Loucy (cell line): ENCODE data around the gene ASPSCR1.
A peak's percentile ranks its signal among the peaks of the same experiment; 100 is the strongest.

Experiments
- H2AFZ ChIP-seq: fragments of 200-600 bp; sonication (generic); 2 replicates; pipeline ENCODE4 v1.6.0; 2016; ENCODE audit warnings: antibody characterized with exemption, mild to moderate bottlenecking, low read length, moderate library complexity
- H3F3A ChIP-seq: fragments of 200-600 bp; 2 replicates; pipeline ENCODE4 v1.6.0; 2016; ENCODE audit warnings: antibody characterized with exemption, low read depth, mild to moderate bottlenecking
- H3K27me3 ChIP-seq: fragments of 200-600 bp; sonication (generic); 2 replicates; pipeline ENCODE4 v1.6.1; 2014; ENCODE audit warnings: low read length, mild to moderate bottlenecking; ENCODE audit not compliant: insufficient read depth, poor library complexity, severe bottlenecking
- H3K36me3 ChIP-seq: fragments of 200-600 bp; sonication (generic); 2 replicates; pipeline ENCODE4 v1.6.1; 2016; ENCODE audit warnings: low read length; ENCODE audit not compliant: insufficient read depth
- H3K4me1 ChIP-seq: fragments of 200-600 bp; sonication (generic); 2 replicates; pipeline ENCODE4 v1.5.1; 2014; ENCODE audit warnings: low read length, mild to moderate bottlenecking; ENCODE audit not compliant: insufficient read depth, poor library complexity, severe bottlenecking
- H3K4me2 ChIP-seq: fragments of 200-600 bp; sonication (generic); 2 replicates; pipeline ENCODE4 v1.6.0; 2014; ENCODE audit warnings: antibody characterized with exemption, low read length, low read depth, mild to moderate bottlenecking; ENCODE audit not compliant: poor library complexity, severe bottlenecking
- H3K4me3 ChIP-seq: fragments of 200-600 bp; sonication (generic); 2 replicates; pipeline ENCODE4 v1.5.1; 2014; ENCODE audit warnings: low read length, mild to moderate bottlenecking, mixed read lengths; ENCODE audit not compliant: poor library complexity, severe bottlenecking
- H3K79me2 ChIP-seq: fragments of 200-600 bp; sonication (generic); 2 replicates; pipeline ENCODE4 v1.6.1; 2014; ENCODE audit warnings: low read length; ENCODE audit not compliant: insufficient read depth
- H3K9ac ChIP-seq: fragments of 200-600 bp; sonication (generic); 2 replicates; pipeline ENCODE4 v1.6.0; 2014; ENCODE audit warnings: mild to moderate bottlenecking, low read depth, low read length, moderate library complexity; ENCODE audit not compliant: poor library complexity, severe bottlenecking
- H3K9me2 ChIP-seq: fragments of 200-600 bp; sonication (generic); replicated peaks from 2 replicates; pipeline ENCODE4 v1.6.1; 2016; ENCODE audit warnings: low read depth, low read length, mixed read lengths
- H3K9me3 ChIP-seq: fragments of 200-600 bp; sonication (generic); 2 replicates; pipeline ENCODE4 v1.6.1; 2014; ENCODE audit warnings: mild to moderate bottlenecking, antibody characterized with exemption, low read length, low read depth; ENCODE audit not compliant: insufficient read depth
- H4K20me1 ChIP-seq: fragments of 200-600 bp; sonication (generic); 2 replicates; pipeline ENCODE4 v1.6.0; 2014; ENCODE audit warnings: antibody characterized with exemption, low read length, mild to moderate bottlenecking; ENCODE audit not compliant: insufficient read depth, poor library complexity, severe bottlenecking
- EZH2phosphoT487 ChIP-seq: fragments of 200-600 bp; IDR thresholded peaks from 2 replicates; pipeline ENCODE4 v1.6.1; 2018; ENCODE audit warnings: antibody characterized with exemption, mild to moderate bottlenecking, moderate library complexity, borderline replicate concordance
- TF ChIP-seq, protein P1 (sequence below): fragments of 200-600 bp; sonication (generic); conservative IDR thresholded peaks from 2 replicates; pipeline ENCODE4 v1.5.1; 2014; ENCODE audit warnings: mild to moderate bottlenecking, antibody characterized with exemption, low read length

The ASPSCR1 gene

DNA sequence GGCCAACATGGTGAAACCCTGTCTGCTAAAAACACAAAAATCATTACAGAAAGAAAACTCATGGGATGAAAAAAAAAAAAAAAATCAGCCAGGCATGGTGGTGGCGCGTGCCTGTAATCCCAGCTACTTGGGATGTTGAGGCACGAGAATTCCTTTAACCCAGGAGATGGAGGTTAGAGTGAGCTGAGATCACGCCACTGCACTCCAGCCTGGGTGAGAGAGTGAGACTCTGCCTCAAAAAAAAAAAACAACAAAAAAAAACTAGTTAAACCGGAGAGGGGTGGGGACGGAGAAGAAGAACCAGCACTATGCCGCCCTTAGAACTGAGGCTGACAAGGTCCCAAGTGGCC lies 9.1 kb upstream of the ASPSCR1 start:
- Histone ChIP-seq H3K4me1 (peaks cover 17% of the 10 kb centered on the region), H3K27me3 (no peaks in the 10 kb centered on the region), H2AFZ (peak overlapping the region; percentile 70), H3K4me3 (peak overlapping the region; percentile 45), H4K20me1 (no peaks in the 10 kb centered on the region), H3K9ac (peak overlapping the region; percentile 35), H3K9me2 (no peaks in the 10 kb centered on the region), H3K36me3 (no peaks in the 10 kb centered on the region), H3F3A (peaks cover 6% of the 10 kb centered on the region; the same call in 1 of the 2 replicates), H3K4me2 (peak overlapping the region; percentile 70), H3K79me2 (no peaks in the 10 kb centered on the region), H3K9me3 (no peaks in the 10 kb centered on the region)
- TF ChIP-seq, protein P1, sequence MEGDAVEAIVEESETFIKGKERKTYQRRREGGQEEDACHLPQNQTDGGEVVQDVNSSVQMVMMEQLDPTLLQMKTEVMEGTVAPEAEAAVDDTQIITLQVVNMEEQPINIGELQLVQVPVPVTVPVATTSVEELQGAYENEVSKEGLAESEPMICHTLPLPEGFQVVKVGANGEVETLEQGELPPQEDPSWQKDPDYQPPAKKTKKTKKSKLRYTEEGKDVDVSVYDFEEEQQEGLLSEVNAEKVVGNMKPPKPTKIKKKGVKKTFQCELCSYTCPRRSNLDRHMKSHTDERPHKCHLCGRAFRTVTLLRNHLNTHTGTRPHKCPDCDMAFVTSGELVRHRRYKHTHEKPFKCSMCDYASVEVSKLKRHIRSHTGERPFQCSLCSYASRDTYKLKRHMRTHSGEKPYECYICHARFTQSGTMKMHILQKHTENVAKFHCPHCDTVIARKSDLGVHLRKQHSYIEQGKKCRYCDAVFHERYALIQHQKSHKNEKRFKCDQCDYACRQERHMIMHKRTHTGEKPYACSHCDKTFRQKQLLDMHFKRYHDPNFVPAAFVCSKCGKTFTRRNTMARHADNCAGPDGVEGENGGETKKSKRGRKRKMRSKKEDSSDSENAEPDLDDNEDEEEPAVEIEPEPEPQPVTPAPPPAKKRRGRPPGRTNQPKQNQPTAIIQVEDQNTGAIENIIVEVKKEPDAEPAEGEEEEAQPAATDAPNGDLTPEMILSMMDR, result no peak
- no peak for TF ChIP-seq EZH2phosphoT487

DNA sequence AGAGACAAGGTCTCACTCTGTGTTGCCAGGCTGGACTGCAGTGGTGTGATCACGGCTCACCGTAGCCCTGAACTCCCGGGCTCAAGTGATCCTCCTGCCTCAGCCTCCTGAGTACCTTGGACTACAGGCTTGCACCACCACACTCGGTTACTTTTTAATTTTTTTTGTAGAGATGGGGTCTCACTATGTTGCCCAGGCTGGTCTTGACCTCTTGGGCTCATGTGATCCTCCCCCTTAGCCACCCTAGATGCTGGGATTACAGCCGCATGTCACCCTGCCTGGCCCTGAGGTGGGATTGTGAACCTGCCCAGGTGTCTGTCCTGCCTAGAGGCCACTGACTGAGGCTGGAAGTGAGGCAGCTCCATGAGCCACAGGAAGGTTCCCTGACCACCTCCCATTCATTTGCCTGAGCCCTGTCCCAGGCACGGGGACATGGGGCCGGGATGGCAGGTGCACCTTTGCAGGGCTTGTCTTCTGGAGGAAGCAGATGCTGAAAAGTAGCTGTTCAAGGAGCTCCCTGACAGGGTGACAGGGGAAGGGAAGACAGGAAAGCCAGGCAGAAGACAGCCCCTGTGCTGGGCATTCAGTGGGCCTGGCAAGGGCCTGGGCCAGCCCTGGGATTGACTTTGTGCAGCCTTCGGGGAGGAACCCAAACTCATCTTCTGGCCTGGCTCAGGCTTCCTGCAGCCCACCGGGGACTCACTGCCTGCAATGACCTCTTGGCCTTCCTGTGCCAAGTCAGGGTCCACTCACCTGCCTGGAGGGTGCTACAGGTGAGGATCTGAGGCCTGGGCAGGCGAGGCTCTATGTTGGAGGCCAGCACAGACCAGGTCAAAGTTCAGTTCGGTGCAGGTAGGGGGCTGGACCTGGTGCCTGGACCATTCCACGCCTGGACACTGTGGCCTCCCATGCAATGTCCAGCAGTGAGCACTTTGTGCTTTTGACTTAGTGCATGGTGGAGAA lies 8.3 kb upstream of the ASPSCR1 start:
- no peak overlapping the region for H3K9ac ChIP-seq
- no peak overlapping the region for H2AFZ ChIP-seq
- no peaks in the 10 kb centered on the region for H3K9me2 ChIP-seq
- H3K36me3 ChIP-seq, result no peaks in the 10 kb centered on the region
- H4K20me1 ChIP-seq, result no peaks in the 10 kb centered on the region
- H3K4me1 ChIP-seq, result peaks cover 17% of the 10 kb centered on the region
- H3K4me2 ChIP-seq, result no peak overlapping the region
- peaks cover 6% of the 10 kb centered on the region; the same call in 1 of the 2 replicates for H3F3A ChIP-seq
- no peaks in the 10 kb centered on the region for H3K9me3 ChIP-seq
- H3K79me2 ChIP-seq, result no peaks in the 10 kb centered on the region
- TF ChIP-seq, protein P1, result no peak
- no peak for TF ChIP-seq EZH2phosphoT487
- H3K4me3 ChIP-seq, result no peak overlapping the region
- H3K27me3 ChIP-seq, result no peaks in the 10 kb centered on the region

DNA sequence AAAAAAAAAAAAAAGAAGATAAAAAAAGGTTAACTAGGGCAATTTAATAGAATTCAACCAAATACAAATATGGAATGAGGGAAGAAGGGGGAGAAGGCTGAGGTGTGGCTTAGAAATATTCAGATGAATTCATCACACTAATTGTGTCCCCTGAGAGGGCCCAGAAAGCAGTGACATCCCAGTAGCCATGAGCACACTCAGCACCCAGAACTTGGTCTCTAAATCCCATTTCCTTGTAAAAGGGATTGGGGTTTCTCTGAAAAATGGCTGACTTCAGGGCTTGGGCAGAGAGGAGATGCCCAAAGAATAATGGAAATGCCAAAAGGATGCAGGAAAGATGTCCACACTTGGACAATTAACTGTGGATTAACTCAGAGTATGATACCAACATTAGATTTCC lies 4.0 kb upstream of the ASPSCR1 start:
- Histone ChIP-seq H3K79me2 (peaks cover 1% of the 10 kb centered on the region; the same call in 1 of the 2 replicates), H3F3A (no peaks in the 10 kb centered on the region), H2AFZ (no peak overlapping the region), H3K27me3 (no peaks in the 10 kb centered on the region), H3K4me2 (no peak overlapping the region), H3K9me2 (no peaks in the 10 kb centered on the region), H3K4me1 (peaks cover 18% of the 10 kb centered on the region), H3K36me3 (no peaks in the 10 kb centered on the region), H3K9me3 (no peaks in the 10 kb centered on the region), H3K9ac (no peak overlapping the region), H4K20me1 (peaks cover under 1% of the 10 kb centered on the region), H3K4me3 (no peak overlapping the region)
- TF ChIP-seq, protein P1, result no peak
- TF ChIP-seq EZH2phosphoT487, result no peak
